Cardiac muscle cell (in vitro differentiated cells and primary cell): Measurements from ENCODE around the gene TSEN34. TPM values are rescaled to one million over a fixed set of nuclear protein-coding genes. Genes with fewer than 3 reads are reported as not detected.

Source experiments
- DNase-seq, 2 donors: peaks; one replicate each; pipeline versions ENCODE4 v3.0.0 to v3.0.0-alpha.2; 2010 to 2017; ENCODE audit warnings: low read depth in 1 of 2, low spot score in 1 of 2
- H3K27ac ChIP-seq: fragments of 200-600 bp; sonication (generic); 2 replicates; pipeline ENCODE4 v1.5.1; 2016
- H3K27me3 ChIP-seq: fragments of 200-600 bp; sonication (generic); 2 replicates; pipeline ENCODE4 v1.6.0; 2016; ENCODE audit warnings: control low read depth
- H3K36me3 ChIP-seq: fragments of 200-600 bp; sonication (generic); 2 replicates; pipeline ENCODE4 v1.5.1; 2016; ENCODE audit warnings: control low read depth
- H3K4me1 ChIP-seq: fragments of 200-600 bp; sonication (generic); 2 replicates; pipeline ENCODE4 v1.8.1; 2017; ENCODE audit warnings: low read depth, mild to moderate bottlenecking, mixed run types
- H3K4me3 ChIP-seq: fragments of 200-600 bp; sonication (generic); 2 replicates; pipeline ENCODE4 v1.5.1; 2016; ENCODE audit warnings: mild to moderate bottlenecking
- H3K9me3 ChIP-seq: fragments of 200-600 bp; sonication (generic); 2 replicates; pipeline ENCODE4 v1.5.1; 2017; ENCODE audit warnings: low read depth, mild to moderate bottlenecking, control low read depth
- polyA plus RNA-seq: library from polyadenylated mRNA; unstranded; fragments of >200 nt; fragmentation: Nextera tagmentation; extraction: Ambion mirVana; gene quantifications from 2 replicates; pipeline ENCODE4 v1.2.1, GENCODE V29; 2016
- total RNA-seq: library from RNA; depleted of rRNA; stranded (reverse); fragments of >200 nt; gene quantifications from 2 replicates; pipeline ENCODE4 v1.2.3, GENCODE V29; 2016
- TF ChIP-seq, protein P1 (sequence below): IDR thresholded peaks from 2 replicates; pipeline ENCODE4 v1.5.1; 2012; ENCODE audit warnings: low read depth, mild to moderate bottlenecking, low read length

Gene TSEN34
- total RNA-seq (113 and 130 TPM in 2 replicates), polyA plus RNA-seq (114 and 129 TPM in 2 replicates)

DNA sequence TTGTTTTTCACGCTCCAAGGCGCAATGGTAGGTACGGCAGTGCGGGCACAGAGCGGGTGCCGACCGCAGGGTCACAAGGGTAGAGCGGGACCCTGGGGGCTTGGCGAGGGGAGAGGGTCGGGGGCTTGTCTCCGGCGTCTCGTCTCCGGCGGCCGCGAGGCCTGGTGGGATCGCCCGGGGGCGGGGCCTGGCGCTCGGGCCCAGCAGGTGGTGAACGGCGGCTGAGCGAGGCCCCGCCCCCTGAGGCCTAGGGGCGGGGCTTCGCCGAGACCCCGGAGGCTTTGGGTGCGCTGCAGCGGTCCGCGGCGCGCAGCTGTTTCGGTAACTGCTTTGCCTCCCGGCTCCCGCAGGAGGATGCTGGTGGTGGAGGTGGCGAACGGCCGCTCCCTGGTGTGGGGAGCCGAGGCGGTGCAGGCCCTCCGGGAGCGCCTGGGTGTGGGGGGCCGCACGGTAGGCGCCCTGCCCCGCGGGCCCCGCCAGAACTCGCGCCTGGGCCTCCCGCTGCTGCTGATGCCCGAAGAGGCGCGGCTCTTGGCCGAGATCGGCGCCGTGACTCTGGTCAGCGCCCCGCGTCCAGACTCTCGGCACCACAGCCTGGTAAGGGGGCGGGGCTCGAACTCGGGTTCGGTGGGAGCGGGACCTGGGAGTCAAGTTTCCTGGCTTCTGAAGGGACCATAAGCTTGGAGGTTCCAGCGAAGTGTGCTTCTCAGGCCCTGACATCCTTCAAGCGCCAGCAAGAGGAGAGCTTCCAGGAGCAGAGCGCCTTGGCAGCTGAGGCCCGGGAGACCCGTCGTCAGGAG, at the start of gene TSEN34:
Gene TSEN34, plus strand, starts transcription at position 298 of the 800 bp plus-strand sequence. Its CDS starts 57 bp downstream, at position 355.
- Histone ChIP-seq H3K9me3 (no peaks in the 10 kb centered on the region), H3K36me3 (peaks cover 13% of the 10 kb centered on the region), H3K27me3 (no peaks in the 10 kb centered on the region), H3K4me1 (peaks cover 11% of the 10 kb centered on the region), H3K27ac (peak within 1 kb of the TSS; percentile 98), H3K4me3 (peak within 1 kb of the TSS; percentile 62)
- TF ChIP-seq, protein P1, sequence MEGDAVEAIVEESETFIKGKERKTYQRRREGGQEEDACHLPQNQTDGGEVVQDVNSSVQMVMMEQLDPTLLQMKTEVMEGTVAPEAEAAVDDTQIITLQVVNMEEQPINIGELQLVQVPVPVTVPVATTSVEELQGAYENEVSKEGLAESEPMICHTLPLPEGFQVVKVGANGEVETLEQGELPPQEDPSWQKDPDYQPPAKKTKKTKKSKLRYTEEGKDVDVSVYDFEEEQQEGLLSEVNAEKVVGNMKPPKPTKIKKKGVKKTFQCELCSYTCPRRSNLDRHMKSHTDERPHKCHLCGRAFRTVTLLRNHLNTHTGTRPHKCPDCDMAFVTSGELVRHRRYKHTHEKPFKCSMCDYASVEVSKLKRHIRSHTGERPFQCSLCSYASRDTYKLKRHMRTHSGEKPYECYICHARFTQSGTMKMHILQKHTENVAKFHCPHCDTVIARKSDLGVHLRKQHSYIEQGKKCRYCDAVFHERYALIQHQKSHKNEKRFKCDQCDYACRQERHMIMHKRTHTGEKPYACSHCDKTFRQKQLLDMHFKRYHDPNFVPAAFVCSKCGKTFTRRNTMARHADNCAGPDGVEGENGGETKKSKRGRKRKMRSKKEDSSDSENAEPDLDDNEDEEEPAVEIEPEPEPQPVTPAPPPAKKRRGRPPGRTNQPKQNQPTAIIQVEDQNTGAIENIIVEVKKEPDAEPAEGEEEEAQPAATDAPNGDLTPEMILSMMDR: no peak
- peak; percentile 91 to 93 for DNase-seq

DNA sequence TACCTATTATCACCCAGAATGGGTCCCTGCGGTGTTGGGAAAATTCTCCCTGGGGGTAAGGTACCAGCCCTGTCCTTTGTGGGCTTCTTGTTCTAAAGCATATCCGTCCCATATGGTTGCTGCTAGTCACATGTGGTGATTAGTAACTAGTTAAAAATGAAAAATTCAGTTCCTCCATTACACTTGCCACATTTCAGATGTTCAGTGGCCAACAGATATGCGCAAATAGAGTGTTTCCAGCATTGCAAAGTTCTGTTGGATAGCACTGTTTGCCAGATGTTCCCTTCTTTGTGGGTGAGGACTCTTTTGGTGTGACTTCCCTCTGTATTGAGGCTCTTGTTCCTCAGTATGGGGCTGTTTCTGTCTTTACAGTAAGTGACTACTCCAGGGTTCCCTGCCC, 49.8 kb upstream of the TSEN34 start:
- TF ChIP-seq, protein P1: no peak
- no peaks in the 10 kb centered on the region for H3K9me3 ChIP-seq

DNA sequence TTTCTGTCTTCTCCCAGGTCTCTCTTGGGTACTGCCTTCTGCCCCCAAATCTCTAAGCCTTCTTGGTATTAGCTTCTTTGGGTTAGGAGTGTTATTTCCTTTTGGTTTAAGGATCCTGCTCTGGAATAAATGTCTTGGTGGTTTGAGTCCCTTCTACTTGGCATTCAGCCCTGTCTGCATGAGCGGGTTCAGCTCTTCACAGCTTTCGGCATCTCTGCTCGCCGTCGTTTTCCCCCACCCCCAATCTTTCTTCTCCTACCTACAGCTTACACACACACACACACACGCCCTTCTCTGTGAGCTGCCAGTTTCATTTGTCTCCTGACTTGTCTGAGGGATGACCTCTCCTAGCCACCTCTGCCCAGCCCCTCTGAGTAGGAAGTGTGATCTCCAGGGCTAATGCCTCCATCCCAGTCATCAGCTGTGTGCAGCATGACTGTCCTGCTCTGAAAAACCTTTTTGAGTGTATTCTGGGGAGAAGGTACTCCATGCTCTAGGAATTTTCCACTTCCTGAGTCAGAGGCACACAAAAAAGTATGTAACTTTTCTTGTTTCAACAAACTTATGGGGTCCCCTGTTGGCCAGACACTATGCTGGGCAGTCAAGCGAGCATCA, 48.8 kb upstream of the TSEN34 start:
- Histone ChIP-seq H3K4me3 (no peak overlapping the region), H3K27ac (no peak overlapping the region), H3K36me3 (peaks cover 42% of the 10 kb centered on the region), H3K27me3 (no peaks in the 10 kb centered on the region), H3K9me3 (no peaks in the 10 kb centered on the region), H3K4me1 (no peaks in the 10 kb centered on the region)
- TF ChIP-seq, protein P1: no peak
- DNase-seq: no peak

More for the DNA sequence above, 49.8 kb upstream of the TSEN34 start:
- no peak for DNase-seq
- no peaks in the 10 kb centered on the region for H3K4me1 ChIP-seq
- no peak overlapping the region for H3K27ac ChIP-seq
- H3K27me3 ChIP-seq: no peaks in the 10 kb centered on the region
- H3K4me3 ChIP-seq: no peak overlapping the region
- H3K36me3 ChIP-seq: peaks cover 34% of the 10 kb centered on the region

DNA sequence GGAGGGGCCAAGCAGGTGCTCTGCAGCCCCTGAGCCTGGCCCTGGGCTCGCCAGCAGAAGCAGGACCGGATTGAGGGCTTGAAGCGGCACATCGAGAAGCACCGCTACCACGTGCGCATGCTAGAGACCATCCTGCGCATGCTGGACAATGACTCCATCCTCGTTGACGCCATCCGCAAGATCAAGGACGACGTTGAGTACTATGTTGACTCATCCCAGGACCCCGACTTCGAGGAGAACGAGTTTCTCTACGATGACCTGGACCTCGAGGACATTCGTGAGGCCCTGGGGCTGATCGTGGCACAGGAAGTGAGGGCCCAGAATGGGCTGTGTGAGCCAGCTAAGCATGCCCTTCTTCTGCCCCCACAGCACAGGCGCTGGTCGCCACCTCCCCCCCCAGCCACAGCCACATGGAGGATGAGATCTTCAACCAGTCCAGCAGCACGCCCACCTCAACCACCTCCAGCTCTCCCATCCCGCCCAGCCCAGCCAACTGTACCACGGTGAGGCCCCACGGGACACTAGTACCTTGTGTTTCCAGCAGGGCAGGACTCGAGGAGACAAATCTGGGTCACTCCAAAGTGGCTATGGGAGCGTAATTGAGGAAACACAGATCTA, 45.5 kb upstream of the TSEN34 start:
- Histone ChIP-seq H3K4me1 (no peaks in the 10 kb centered on the region), H3K9me3 (no peaks in the 10 kb centered on the region), H3K27me3 (no peaks in the 10 kb centered on the region), H3K27ac (no peak overlapping the region), H3K4me3 (no peak overlapping the region), H3K36me3 (peaks cover 62% of the 10 kb centered on the region)
- DNase-seq: no peak
- TF ChIP-seq, protein P1: no peak

DNA sequence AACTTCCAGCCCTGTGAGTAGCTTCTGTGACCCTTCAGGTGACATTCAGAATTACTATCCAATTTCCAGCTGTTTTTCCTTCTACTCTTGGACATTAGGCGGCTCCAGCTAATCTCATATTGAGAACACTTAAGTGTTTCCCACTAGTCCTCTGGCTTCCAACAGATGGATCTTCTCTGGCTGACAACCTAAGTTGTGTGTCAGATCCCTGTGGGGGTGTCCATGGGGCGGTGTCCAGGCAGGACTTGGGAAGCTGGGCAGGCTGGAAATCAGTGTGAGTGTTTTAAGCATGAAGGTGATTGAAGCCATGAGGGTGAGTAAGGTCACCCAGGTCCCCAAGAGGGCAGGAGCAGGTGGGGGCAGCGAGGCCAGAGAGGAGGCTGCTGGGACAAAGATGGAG, 43.4 kb upstream of the TSEN34 start:
- TF ChIP-seq, protein P1: no peak
- H3K9me3 ChIP-seq: no peaks in the 10 kb centered on the region
- H3K4me3 ChIP-seq: no peak overlapping the region
- no peaks in the 10 kb centered on the region for H3K27me3 ChIP-seq
- DNase-seq: peak in 1 of 2 donors; percentile 31
- no peak overlapping the region for H3K27ac ChIP-seq
- H3K4me1 ChIP-seq: no peaks in the 10 kb centered on the region
- peaks cover 77% of the 10 kb centered on the region for H3K36me3 ChIP-seq
